ENCODE results near the gene MYO1F. TPM values are rescaled to one million over a fixed set of nuclear protein-coding genes. Genes with fewer than 3 reads are reported as not detected.

MYO1F gene
- total RNA-seq, 1 donor from 2014 or later, result 60.9 TPM

- ATAC-seq (peak; percentile 16), DNase-seq (ENCODE audit: low spot score) (no peak)
- intact Hi-C loops (cut with DNase I), result no loop called here
Observed at GRCh38 chr19:8484331-8484894, 92.8 kb downstream of the MYO1F start.

- no peak for ATAC-seq
- intact Hi-C loops (cut with DNase I), result no loop called here
- DNase-seq (ENCODE audit: low spot score), result no peak
Observed at GRCh38 chr19:8483165-8483564, 94.1 kb downstream of the MYO1F start.

- intact Hi-C loops (cut with DNase I), result no loop called here
- DNase-seq (ENCODE audit: low spot score) (no peak), ATAC-seq (no peak)
Observed at GRCh38 chr19:8482696-8483095, 94.5 kb downstream of the MYO1F start.

DNA sequence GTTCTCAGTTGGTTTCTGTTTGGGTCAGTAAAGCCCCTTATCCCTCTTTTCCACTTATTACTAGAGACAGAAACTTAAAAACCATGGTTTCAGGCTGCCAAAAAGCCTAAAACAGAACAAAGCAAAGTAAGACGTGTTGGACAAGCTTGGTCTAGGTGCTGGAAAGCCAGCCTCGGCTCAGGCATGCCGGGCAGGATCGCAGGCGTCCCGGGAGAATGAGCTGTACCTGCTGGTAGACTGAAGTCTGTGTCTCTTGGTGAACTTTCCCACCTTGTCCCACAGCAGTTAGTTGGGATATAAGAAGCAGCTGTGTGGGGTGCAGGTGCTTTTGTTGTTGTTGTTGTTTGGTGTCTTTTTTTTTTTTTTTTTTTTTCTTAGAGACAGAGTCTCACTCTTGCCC, 95.6 kb downstream of the MYO1F start:
- intact Hi-C loops (cut with DNase I), result no loop called here
- no peak for ATAC-seq
- DNase-seq (ENCODE audit: low spot score), result no peak

DNA sequence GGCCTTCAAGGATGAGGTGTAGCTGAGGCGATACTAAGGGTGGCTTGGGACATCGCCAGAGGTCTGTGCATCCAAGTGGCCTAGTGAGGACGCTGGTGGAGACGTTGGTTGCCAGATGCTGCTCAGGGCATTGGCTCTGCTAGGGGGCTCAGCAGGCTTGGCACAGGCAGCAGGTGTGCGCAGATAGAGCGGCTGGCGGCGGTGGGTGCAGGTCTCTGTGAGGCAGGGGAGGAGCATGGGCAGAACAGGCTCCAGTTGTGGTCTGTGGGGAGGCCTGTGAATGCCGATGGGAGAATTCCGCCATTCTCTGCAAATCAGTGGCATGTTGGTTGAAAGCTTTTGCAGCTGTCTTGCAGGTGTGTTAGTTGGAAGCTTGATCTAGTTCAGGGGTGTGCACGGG, 96.0 kb downstream of the MYO1F start:
- ATAC-seq (no peak), DNase-seq (ENCODE audit: low spot score) (no peak)
- intact Hi-C loops (cut with DNase I), result no loop called here

- no peak for DNase-seq (ENCODE audit: low spot score)
- intact Hi-C loops (cut with DNase I), result no loop called here
- peak; percentile 44 for ATAC-seq
Observed at GRCh38 chr19:8478598-8478997, 98.6 kb downstream of the MYO1F start.

- ATAC-seq, result no peak
- intact Hi-C loops (cut with DNase I), result no loop called here
- DNase-seq (ENCODE audit: low spot score), result no peak
Observed at GRCh38 chr19:8477889-8478288, 99.4 kb downstream of the MYO1F start.

DNA sequence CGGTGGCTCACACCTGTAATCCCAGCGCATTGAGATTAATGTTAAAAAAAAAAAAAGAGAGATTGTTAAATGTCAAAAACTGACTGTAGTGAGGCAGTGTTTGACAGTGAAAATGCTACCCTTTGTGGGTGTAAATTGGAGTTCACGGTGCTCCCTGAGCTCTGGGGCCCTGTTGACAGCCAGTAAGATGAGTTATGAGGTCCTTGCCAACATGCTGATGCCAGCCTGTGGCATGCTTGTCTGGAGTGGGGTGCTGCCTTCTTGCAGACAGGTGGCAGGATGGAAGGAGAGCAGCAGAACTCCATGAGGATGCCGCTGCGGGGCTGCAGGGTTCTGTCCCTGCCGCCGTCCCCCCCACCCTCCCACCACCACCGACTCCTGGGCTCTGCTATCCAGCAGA, 100.7 kb downstream of the MYO1F start:
- DNase-seq (ENCODE audit: low spot score) (no peak), ATAC-seq (no peak)
- intact Hi-C loops (cut with DNase I), result no loop called here

GRCh38 chr19:8475005-8475404, 102.2 kb downstream of the MYO1F start:
- no peak for ATAC-seq
- no peak for DNase-seq (ENCODE audit: low spot score)
- intact Hi-C loops (cut with DNase I), result no loop called here

DNA sequence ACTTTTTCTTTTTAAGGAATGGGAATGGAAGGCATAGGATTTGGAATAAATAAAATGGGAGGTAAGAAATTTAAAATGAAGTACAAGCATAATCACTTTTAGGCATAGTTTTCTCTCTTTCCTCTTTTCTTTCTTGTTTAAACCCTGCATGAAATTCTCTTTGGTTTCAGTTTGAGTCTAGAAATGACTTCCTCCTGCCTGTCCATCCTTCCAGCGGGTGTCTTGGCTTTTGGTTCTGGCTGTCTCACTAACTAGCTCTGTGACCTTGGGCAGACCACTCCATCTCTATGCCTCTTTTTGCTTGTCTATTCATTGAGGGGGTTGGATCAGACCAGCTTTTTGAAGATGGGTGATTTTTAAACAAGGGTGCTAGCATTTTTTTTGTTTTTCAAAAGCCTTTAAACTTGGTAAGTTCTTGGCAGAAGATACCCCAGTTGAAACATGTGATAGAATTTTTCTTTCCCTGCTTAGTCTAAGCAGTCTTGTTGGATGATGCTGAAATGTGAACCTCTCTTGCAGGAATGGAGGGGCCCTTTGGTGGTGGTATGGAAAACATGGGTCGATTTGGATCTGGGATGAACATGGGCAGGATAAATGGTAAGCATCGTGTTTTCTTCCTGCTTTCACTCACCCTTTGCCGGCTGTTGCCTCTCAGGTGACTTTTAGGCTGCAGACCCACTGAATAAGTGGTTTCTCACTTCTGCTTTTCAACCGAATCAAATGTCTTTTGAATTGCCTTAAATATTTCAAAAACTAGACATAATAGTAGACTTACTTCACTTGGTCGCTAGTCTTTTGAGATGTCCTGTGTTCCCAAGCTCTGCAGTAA, 103.4 kb downstream of the MYO1F start:
- ATAC-seq (no peak), DNase-seq (ENCODE audit: low spot score) (no peak)
- intact Hi-C loops (cut with DNase I), result no loop called here

Other genes with a start within 250 kb of the MYO1F start
- gene KANK3, start 234.2 kb downstream of the MYO1F start, total RNA-seq, result 28.2 TPM
- gene ANGPTL4, start 213.3 kb downstream of the MYO1F start, total RNA-seq, result 9.2 TPM
- 91.6 TPM for gene RAB11B, start 187.1 kb downstream of the MYO1F start, total RNA-seq
- gene MARCHF2, start 164.1 kb downstream of the MYO1F start, total RNA-seq, result 44.7 TPM
- gene HNRNPM, start 132.5 kb downstream of the MYO1F start, total RNA-seq, result 154 TPM
- gene PRAM1, start 74.8 kb downstream of the MYO1F start, total RNA-seq, result 8.8 TPM
- 22.2 TPM for gene ZNF414, start 63.3 kb downstream of the MYO1F start, total RNA-seq
- gene ADAMTS10, start 33.3 kb upstream of the MYO1F start, total RNA-seq, result 60.1 TPM
- not detected for gene NFILZ, start 53.2 kb upstream of the MYO1F start, total RNA-seq
- gene ACTL9, start 121.4 kb upstream of the MYO1F start, total RNA-seq, result not detected
- gene OR2Z1, start 144.2 kb upstream of the MYO1F start, total RNA-seq, result not detected

Measured in sciatic nerve (tissue), 2 donors.